ENCODE results near the gene SRRD.

- TF ChIP-seq, protein P1, sequence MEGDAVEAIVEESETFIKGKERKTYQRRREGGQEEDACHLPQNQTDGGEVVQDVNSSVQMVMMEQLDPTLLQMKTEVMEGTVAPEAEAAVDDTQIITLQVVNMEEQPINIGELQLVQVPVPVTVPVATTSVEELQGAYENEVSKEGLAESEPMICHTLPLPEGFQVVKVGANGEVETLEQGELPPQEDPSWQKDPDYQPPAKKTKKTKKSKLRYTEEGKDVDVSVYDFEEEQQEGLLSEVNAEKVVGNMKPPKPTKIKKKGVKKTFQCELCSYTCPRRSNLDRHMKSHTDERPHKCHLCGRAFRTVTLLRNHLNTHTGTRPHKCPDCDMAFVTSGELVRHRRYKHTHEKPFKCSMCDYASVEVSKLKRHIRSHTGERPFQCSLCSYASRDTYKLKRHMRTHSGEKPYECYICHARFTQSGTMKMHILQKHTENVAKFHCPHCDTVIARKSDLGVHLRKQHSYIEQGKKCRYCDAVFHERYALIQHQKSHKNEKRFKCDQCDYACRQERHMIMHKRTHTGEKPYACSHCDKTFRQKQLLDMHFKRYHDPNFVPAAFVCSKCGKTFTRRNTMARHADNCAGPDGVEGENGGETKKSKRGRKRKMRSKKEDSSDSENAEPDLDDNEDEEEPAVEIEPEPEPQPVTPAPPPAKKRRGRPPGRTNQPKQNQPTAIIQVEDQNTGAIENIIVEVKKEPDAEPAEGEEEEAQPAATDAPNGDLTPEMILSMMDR (conservative IDR thresholded peaks at IDR 0.05; ENCODE audit: low read length): no peak
- TF ChIP-seq EZH2phosphoT487 (IDR thresholded peaks at IDR 0.05; ENCODE audit: borderline replicate concordance, low read depth, low read length): no peak
Measured at GRCh38 chr22:26447584-26448329, 35.9 kb upstream of the SRRD start.

Data from OCI-LY7 (cell line).